Measurements from ENCODE around the gene FLNB. TPM values are rescaled to one million over a fixed set of nuclear protein-coding genes. Genes with fewer than 3 reads are reported as not detected.
A peak's percentile ranks its signal among the peaks of the same experiment; 100 is the strongest.

The FLNB gene
- total RNA-seq, 2 donors from 2014 or later = 246 to 362 TPM

DNA sequence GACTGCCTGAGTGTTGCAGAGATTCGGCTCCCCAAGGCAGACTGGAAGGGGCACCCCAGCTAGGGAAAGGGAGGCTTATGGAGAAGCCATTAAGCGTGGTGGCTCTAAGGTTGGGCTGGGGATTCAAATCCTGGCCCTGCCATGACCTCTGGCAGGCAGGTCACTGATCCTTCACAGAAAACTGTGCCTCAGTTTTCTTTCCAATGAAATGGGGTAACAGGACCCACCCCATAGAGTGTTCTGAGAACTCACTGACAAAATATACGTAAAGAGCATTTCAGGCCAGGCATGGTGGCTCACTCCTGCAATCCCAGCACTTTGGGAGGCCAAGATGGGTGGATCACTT is 167.9 kb downstream of the FLNB start:
- Histone ChIP-seq H3K4me3 (no peak overlapping the region), H3K27me3 (no peaks in the 10 kb centered on the region), H3K27ac (peak overlapping the region; percentile 68), H3K4me1 (peaks cover 40% of the 10 kb centered on the region), H3K9me3 (no peaks in the 10 kb centered on the region), H3K9ac (ENCODE audit: low read depth in 2 of 2, low read length in 2 of 2) (peak overlapping the region in 1 of 2 donors; percentile 82), H3K36me3 (no peaks in the 10 kb centered on the region)
- intact Hi-C loops (cut with DNase I) = loop anchor here (10.0 kb wide), 1 partner anchor 211 kb away; no protein-coding TSS in a partner anchor
- TF ChIP-seq, protein P1, sequence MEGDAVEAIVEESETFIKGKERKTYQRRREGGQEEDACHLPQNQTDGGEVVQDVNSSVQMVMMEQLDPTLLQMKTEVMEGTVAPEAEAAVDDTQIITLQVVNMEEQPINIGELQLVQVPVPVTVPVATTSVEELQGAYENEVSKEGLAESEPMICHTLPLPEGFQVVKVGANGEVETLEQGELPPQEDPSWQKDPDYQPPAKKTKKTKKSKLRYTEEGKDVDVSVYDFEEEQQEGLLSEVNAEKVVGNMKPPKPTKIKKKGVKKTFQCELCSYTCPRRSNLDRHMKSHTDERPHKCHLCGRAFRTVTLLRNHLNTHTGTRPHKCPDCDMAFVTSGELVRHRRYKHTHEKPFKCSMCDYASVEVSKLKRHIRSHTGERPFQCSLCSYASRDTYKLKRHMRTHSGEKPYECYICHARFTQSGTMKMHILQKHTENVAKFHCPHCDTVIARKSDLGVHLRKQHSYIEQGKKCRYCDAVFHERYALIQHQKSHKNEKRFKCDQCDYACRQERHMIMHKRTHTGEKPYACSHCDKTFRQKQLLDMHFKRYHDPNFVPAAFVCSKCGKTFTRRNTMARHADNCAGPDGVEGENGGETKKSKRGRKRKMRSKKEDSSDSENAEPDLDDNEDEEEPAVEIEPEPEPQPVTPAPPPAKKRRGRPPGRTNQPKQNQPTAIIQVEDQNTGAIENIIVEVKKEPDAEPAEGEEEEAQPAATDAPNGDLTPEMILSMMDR (IDR thresholded peaks at IDR 0.05) = no peak
- no peak for DNase-seq

DNA sequence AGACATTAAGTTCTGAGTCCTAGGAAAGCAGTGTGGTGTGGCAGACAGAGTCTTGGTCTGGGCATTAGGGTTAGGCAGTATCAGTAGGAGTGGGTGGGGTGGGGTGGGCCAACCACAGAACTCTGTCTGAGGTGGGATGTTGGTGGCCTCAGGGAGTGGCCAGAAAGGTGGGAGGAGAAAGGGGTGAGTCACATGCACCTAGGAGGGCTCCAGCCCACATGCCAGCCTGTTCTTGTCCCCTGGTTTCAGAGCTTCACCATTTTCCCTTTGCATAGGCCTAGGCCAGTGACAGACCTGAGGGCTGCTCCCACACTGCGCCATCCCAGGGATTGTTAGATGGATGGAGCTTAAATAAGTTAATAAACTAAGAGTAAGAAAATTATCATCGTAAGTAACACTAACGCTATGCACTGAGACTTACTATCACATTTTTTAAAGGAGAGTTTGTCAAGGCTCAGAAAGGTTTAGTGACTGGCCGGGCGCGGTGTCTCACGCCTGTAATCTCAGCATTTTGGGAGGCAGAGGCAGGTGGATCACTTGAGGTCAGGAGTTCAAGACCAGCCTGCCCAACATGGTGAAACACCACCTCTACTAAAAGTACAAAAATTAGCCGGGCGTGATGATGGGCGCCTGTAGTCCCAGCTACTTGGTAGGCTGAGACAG is 168.7 kb downstream of the FLNB start:
- Histone ChIP-seq H3K36me3 (no peaks in the 10 kb centered on the region), H3K27me3 (no peaks in the 10 kb centered on the region), H3K9me3 (no peaks in the 10 kb centered on the region), H3K4me3 (no peak overlapping the region), H3K27ac (no peak overlapping the region), H3K9ac (ENCODE audit: low read depth in 2 of 2, low read length in 2 of 2) (no peak overlapping the region), H3K4me1 (peaks cover 40% of the 10 kb centered on the region)
- intact Hi-C loops (cut with DNase I) = loop anchor here (10.0 kb wide), 1 partner anchor 212 kb away; no protein-coding TSS in a partner anchor
- no peak for DNase-seq
- TF ChIP-seq, protein P1 (IDR thresholded peaks at IDR 0.05) = no peak

DNA sequence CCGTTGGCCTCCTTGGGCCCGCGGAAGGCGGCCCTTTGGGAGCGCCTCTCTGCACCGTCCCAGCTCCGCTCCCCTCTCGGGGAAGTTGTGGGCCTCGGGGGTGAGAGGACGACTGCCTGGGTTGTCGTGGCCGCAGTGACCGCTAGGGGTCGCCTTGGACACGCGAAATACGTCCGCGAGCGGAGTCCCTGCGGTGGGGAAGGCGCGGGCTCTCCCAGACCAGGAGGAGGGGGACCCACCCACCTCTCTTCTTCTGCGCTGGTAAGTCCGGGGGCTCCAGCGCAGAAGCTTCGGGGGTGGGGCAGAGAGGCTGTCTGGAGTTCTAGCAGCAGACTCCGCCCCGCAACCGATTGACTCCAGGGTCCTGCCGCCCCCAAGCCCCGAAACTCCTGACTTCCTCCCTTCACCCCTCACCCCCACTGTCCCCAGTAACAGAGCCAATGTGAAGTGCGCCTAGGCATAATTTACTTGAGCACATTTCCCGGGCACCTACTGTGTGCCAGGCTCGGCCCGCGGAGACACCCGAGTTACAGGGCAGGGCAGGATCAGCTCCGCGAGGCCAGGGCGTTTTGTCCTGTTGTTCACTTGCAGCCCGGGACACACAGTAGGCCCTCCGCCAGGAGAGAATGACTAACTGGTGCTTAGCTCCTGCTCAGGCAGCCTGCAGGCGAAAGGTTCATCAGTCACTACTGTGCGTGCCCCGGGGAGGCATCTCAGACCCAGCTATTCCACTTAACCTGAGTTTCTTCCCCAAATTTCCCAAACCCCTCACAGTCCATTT is 169.7 kb downstream of the FLNB start:
- TF ChIP-seq, protein P1 (IDR thresholded peaks at IDR 0.05) = peak; percentile 94

DNA sequence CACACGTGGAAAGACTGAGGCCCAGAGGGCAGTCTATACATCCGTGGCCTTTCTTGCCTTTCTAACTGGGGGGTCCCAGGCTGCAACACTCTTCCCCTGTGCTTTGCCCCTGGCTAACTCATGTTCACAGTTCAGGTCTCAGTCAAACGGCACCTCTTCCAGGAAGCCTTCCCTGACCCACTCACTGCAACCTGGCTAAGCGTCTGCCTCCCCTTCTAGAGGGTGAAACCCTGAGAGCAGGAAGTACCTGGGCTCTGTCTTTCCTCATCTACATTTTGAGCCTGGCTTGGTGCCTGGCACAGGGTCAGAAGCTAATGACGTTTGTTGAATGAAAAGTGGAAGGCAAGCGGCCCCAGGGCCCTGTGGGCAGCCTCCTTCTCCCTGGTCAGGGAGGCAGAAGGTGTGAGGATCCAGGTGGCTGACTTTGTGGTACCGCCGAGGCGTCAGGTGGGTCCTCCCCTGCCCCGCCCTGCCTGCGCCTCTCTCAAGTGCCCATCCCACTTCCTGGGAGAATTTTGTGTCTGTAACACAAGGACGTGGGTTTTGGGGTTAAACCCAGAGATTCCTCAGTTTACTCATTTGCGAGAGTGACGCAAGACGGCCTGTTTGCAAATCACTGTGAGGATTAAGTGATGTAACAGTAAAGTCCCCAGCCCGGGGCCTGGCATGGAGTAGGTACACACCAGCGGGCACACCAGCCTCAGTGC is 170.5 kb downstream of the FLNB start:
- Histone ChIP-seq H3K9me3 (no peaks in the 10 kb centered on the region), H3K27me3 (no peaks in the 10 kb centered on the region), H3K4me1 (peaks cover 34% of the 10 kb centered on the region), H3K4me3 (no peak overlapping the region), H3K27ac (no peak overlapping the region), H3K9ac (ENCODE audit: low read depth in 2 of 2, low read length in 2 of 2) (peak overlapping the region in 1 of 2 donors; percentile 63), H3K36me3 (no peaks in the 10 kb centered on the region)
- TF ChIP-seq, protein P1 (IDR thresholded peaks at IDR 0.05) = no peak
- peak; percentile 50 for DNase-seq
- intact Hi-C loops (cut with DNase I) = loop anchor here (10.0 kb wide), 1 partner anchor 214 kb away; no protein-coding TSS in a partner anchor

More for the DNA sequence above, 169.7 kb downstream of the FLNB start:
- intact Hi-C loops (cut with DNase I) = loop anchor here (10.0 kb wide), 1 partner anchor 213 kb away; no protein-coding TSS in a partner anchor
- DNase-seq = peak; percentile 97
- Histone ChIP-seq H3K27me3 (no peaks in the 10 kb centered on the region), H3K9me3 (no peaks in the 10 kb centered on the region), H3K4me3 (peak overlapping the region; percentile 39), H3K36me3 (no peaks in the 10 kb centered on the region), H3K4me1 (peaks cover 40% of the 10 kb centered on the region), H3K27ac (no peak overlapping the region), H3K9ac (ENCODE audit: low read depth in 2 of 2, low read length in 2 of 2) (peak overlapping the region in 1 of 2 donors; percentile 63)
